Gastroesophageal sphincter (tissue), 3 donors: Measurements from ENCODE around the gene NFIX.

Experiments used
- POLR2A ChIP-seq, 2 donors: fragments of 450-650 bp; IDR thresholded peaks; one replicate each; pipeline ENCODE4 v1.6.1; 2017; ENCODE audit warnings: antibody characterized with exemption in 2 of 2, mild to moderate bottlenecking in 2 of 2, moderate library complexity in 1 of 2
- POLR2AphosphoS5 ChIP-seq: sonication (generic); formaldehyde crosslinking; IDR thresholded peaks from one replicate; pipeline ENCODE4 v1.6.1; 2017; ENCODE audit warnings: antibody characterized with exemption
- TF ChIP-seq, protein P1 (sequence below), 4 experiments: fragments of 200-600 bp in 2 of 4; fragments of 450-650 bp in 2 of 4; sonication (generic) in 1 of 4; IDR thresholded peaks; one replicate each; pipeline ENCODE4 v1.5.1; 2017 to 2019; ENCODE audit warnings: antibody characterized with exemption in 4 of 4, mild to moderate bottlenecking in 2 of 4, moderate library complexity in 2 of 4

DNA sequence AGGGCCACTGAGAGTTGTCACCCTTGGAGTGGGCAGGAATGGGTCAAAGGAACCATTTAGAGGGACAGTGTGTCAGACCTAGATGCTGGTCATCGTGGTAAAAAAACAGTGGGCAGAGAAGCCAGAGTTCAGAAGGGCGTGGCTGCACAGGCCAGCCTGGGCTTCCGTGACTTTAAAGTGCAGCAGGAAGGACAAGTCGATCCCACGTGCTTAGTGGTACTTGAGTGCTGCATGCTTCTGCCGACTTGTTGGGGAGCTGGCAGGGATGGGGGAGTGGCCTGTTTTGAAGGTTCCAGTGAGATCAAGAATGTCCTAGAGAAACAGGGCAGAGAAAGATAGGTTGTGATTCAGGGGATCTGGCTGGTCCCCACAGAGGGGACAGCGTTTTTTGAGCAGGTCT, 90.4 kb downstream of the NFIX start:
- TF ChIP-seq, protein P1, sequence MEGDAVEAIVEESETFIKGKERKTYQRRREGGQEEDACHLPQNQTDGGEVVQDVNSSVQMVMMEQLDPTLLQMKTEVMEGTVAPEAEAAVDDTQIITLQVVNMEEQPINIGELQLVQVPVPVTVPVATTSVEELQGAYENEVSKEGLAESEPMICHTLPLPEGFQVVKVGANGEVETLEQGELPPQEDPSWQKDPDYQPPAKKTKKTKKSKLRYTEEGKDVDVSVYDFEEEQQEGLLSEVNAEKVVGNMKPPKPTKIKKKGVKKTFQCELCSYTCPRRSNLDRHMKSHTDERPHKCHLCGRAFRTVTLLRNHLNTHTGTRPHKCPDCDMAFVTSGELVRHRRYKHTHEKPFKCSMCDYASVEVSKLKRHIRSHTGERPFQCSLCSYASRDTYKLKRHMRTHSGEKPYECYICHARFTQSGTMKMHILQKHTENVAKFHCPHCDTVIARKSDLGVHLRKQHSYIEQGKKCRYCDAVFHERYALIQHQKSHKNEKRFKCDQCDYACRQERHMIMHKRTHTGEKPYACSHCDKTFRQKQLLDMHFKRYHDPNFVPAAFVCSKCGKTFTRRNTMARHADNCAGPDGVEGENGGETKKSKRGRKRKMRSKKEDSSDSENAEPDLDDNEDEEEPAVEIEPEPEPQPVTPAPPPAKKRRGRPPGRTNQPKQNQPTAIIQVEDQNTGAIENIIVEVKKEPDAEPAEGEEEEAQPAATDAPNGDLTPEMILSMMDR (IDR thresholded peaks at IDR 0.05) = no peak
- TF ChIP-seq POLR2AphosphoS5 (no peak), POLR2A (IDR thresholded peaks at IDR 0.05) (no peak)
